ENCODE data around the gene EGFR. TPM values are rescaled to one million over a fixed set of nuclear protein-coding genes. Genes with fewer than 3 reads are reported as not detected.

EGFR gene
- total and polyA plus RNA-seq, 12 donors, result 7.0 to 111 (median 71.6) TPM

DNA sequence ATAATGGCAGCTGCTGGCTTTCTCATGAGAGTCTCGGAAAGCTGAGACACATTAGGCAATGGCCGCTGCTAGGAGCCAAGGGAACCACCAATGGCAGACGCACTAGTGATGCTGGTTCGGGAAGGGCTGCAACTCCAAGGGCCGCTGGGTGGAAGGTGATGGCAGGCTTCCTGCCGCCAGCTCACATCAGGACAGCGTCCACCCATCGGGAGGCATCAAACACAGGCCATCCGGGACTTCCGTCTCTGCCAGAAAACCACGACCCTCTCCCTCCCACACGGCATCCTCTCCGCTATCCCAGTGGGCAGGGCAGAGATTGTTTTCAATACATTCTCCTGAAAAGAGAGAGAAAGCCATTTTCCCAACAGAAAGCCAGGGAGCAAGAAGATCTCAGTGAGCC is 27.5 kb upstream of the EGFR start:
- intact Hi-C loops (cut with DNase I), result no loop called here
- WGBS, 4 donors, result 88 to 95% (median 92%) methylated on average over 13 of the region's 13 CpGs
- Histone ChIP-seq H3K4me1 (replicated peaks in 1 of 2) (no peaks in the 10 kb centered on the region), H3K27ac (no peak overlapping the region), H3K4me3 (no peak overlapping the region), H3K9me3 (replicated peaks in 1 of 3) (no peaks in the 10 kb centered on the region), H3K27me3 (no peaks in the 10 kb centered on the region), H3K36me3 (replicated peaks in 1 of 2) (no peaks in the 10 kb centered on the region)
- TF ChIP-seq, protein P1, sequence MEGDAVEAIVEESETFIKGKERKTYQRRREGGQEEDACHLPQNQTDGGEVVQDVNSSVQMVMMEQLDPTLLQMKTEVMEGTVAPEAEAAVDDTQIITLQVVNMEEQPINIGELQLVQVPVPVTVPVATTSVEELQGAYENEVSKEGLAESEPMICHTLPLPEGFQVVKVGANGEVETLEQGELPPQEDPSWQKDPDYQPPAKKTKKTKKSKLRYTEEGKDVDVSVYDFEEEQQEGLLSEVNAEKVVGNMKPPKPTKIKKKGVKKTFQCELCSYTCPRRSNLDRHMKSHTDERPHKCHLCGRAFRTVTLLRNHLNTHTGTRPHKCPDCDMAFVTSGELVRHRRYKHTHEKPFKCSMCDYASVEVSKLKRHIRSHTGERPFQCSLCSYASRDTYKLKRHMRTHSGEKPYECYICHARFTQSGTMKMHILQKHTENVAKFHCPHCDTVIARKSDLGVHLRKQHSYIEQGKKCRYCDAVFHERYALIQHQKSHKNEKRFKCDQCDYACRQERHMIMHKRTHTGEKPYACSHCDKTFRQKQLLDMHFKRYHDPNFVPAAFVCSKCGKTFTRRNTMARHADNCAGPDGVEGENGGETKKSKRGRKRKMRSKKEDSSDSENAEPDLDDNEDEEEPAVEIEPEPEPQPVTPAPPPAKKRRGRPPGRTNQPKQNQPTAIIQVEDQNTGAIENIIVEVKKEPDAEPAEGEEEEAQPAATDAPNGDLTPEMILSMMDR (IDR thresholded peaks at IDR 0.05), result no peak
- no peak for TF ChIP-seq POLR2A (IDR thresholded peaks at IDR 0.05)
- DNase-seq, result no peak

DNA sequence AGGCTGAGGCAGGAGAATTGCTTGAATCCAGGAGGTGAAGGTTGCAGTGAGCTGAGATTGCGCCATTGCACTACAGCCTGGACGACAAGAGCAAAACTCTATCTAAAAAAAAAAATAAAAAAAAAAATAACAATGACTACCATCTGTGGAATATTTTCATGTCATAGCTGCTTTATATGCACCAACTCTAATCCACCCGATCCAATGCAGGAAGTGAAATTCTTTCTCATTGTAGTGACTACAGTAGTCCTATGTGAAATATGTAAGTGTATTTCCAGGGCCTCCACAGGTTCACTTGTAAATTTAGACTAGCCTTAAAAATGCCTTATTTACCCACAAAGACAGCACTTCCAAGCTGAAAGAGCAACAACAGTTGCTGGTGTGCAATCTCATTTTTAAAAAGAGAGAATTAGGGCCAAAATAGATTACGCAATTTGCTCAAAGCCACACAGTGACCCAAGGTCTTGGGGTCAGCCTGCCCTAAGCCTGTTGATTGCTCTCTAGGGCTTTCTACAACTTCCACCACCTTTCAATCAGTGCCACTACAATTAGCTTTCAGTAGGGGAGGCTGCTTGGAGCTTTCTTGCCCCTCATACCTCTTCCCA is 25.8 kb upstream of the EGFR start:
- Histone ChIP-seq H3K4me1 (replicated peaks in 1 of 2) (no peaks in the 10 kb centered on the region), H3K27ac (no peak overlapping the region), H3K9me3 (replicated peaks in 1 of 3) (no peaks in the 10 kb centered on the region), H3K36me3 (replicated peaks in 1 of 2) (no peaks in the 10 kb centered on the region), H3K4me3 (no peak overlapping the region), H3K27me3 (no peaks in the 10 kb centered on the region)
- intact Hi-C loops (cut with DNase I), result no loop called here
- no peak for TF ChIP-seq POLR2A (IDR thresholded peaks at IDR 0.05)
- TF ChIP-seq, protein P1 (IDR thresholded peaks at IDR 0.05), result no peak
- WGBS, 4 donors, result 71 to 75% (median 75%) methylated on average over 4 of the region's 4 CpGs
- DNase-seq, result peak in 1 of 7 donors; percentile 11

DNA sequence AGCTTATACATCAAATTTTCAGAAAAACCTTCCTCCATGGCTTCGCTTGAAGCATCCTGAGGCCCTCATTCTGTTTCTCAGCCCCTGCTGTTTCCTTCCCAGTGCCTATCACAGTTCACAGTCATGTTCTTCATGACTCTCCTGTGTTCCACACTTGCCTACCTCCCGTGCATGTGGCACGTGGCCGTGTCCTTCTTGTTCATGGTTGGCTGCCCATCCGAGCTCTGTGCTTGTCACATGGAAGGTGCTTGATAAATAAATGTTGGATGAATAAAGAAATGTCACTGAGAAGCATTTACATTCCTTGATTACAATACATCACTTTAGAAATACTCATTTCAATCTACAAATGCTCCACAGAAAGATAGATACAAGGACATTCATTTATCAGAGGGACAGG is 23.7 kb upstream of the EGFR start:
- DNase-seq, result no peak
- no peaks in the 10 kb centered on the region for H3K9me3 ChIP-seq (replicated peaks in 1 of 3)
- WGBS, 4 donors, result 93 to 97% (median 93%) methylated on average over 5 of the region's 5 CpGs
- peaks cover 4% of the 10 kb centered on the region for H3K27me3 ChIP-seq
- TF ChIP-seq, protein P1 (IDR thresholded peaks at IDR 0.05), result no peak
- TF ChIP-seq POLR2A (IDR thresholded peaks at IDR 0.05), result no peak
- intact Hi-C loops (cut with DNase I), result no loop called here
- no peak overlapping the region for H3K27ac ChIP-seq
- H3K4me3 ChIP-seq, result no peak overlapping the region
- H3K36me3 ChIP-seq (replicated peaks in 1 of 2), result no peaks in the 10 kb centered on the region
- H3K4me1 ChIP-seq (replicated peaks in 1 of 2), result no peaks in the 10 kb centered on the region

DNA sequence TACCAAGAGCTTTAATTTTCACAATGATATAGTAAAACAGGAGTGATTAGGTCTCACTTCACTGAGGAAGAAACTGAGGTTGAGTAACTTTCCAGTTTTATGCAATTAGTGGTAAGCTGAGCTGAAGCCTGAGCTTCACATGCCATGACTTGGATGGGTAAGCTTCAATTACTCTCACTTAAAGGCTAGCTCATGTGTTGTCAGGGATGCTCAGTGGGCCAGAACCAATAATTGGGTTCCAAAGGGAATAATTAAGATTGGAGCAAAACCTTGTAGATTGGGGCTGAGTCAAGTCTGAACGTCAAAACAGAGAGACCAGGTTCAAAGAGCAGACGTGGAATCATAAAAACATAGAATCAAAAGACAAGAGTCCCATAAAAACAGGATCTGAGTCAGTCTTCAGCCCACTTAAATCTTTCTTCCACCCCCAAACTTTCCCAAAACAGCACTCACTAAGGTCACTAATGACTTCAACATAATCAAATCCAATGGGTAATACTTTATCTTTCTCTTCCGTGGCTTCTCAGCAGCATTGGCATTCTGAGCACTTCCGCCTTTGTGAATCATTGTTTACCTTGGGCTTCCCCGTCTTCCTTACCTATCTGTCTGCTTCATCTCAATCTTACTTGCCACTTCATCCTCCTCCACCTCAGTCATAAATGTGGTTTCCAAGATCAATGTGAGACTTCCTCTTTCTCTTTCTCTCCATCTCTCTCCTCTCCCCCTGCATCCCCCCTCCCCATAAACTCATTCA is 23.0 kb upstream of the EGFR start:
- H3K4me3 ChIP-seq, result no peak overlapping the region
- no peaks in the 10 kb centered on the region for H3K9me3 ChIP-seq (replicated peaks in 1 of 3)

More for the DNA sequence above, 23.0 kb upstream of the EGFR start:
- Histone ChIP-seq H3K27ac (no peak overlapping the region), H3K4me1 (replicated peaks in 1 of 2) (no peaks in the 10 kb centered on the region), H3K36me3 (replicated peaks in 1 of 2) (no peaks in the 10 kb centered on the region), H3K27me3 (peaks cover 4% of the 10 kb centered on the region)
- no peak for TF ChIP-seq POLR2A (IDR thresholded peaks at IDR 0.05)
- TF ChIP-seq, protein P1 (IDR thresholded peaks at IDR 0.05), result no peak
- no peak for DNase-seq
- intact Hi-C loops (cut with DNase I), result no loop called here
- 56 to 60% (median 58%) methylated on average over 5 of the region's 5 CpGs for WGBS, 4 donors

All from adrenal gland (tissue), 12 donors.